Liver (tissue), 9 donors: ENCODE results near the gene SETD7. TPM values are rescaled to one million over a fixed set of nuclear protein-coding genes. Genes with fewer than 3 reads are reported as not detected.
A peak's percentile ranks its signal among the peaks of the same experiment; 100 is the strongest.

ENCODE experiments used
- DNase-seq: peaks from one replicate; pipeline ENCODE4 v3.0.0-alpha.2; 2017; ENCODE audit warnings: low spot score
- H3K27ac ChIP-seq, 2 donors: one replicate each; pipeline ENCODE4 v1.7.0; 2013; ENCODE audit warnings: inconsistent platforms in 2 of 2, low read length in 2 of 2, control low read depth in 1 of 2, low read depth in 1 of 2, mild to moderate bottlenecking in 1 of 2
- H3K27me3 ChIP-seq, 4 donors: one replicate each; pipeline versions ENCODE4 v1.6.1 to v1.7.0; 2013; ENCODE audit warnings: low read length in 3 of 4, inconsistent platforms in 1 of 4, mild to moderate bottlenecking in 1 of 4, moderate library complexity in 1 of 4; ENCODE audit not compliant: control insufficient read depth in 4 of 4, insufficient read depth in 4 of 4
- H3K36me3 ChIP-seq, 4 donors: one replicate each; pipeline versions ENCODE4 v1.6.1 to v1.7.0; 2013; ENCODE audit warnings: low read length in 3 of 4, mild to moderate bottlenecking in 3 of 4, low read depth in 1 of 4, moderate library complexity in 1 of 4; ENCODE audit not compliant: control insufficient read depth in 4 of 4, insufficient read depth in 3 of 4
- H3K4me1 ChIP-seq, 4 donors: one replicate each; pipeline versions ENCODE4 v1.6.1 to v1.7.0; 2013; ENCODE audit warnings: low read length in 3 of 4, mild to moderate bottlenecking in 3 of 4, moderate library complexity in 1 of 4; ENCODE audit not compliant: control insufficient read depth in 4 of 4, insufficient read depth in 4 of 4
- H3K4me3 ChIP-seq, 3 donors: one replicate each; pipeline versions ENCODE4 v1.6.1 to v1.7.0; 2013; ENCODE audit warnings: low read length in 3 of 3, control low read depth in 1 of 3, low read depth in 1 of 3, mild to moderate bottlenecking in 1 of 3
- H3K9ac ChIP-seq, 2 donors: one replicate each; pipeline ENCODE4 v1.7.0; 2013; ENCODE audit warnings: low read length in 2 of 2, mild to moderate bottlenecking in 2 of 2, moderate library complexity in 2 of 2, control low read depth in 1 of 2, low read depth in 1 of 2
- H3K9me3 ChIP-seq, 4 donors: one replicate each; pipeline versions ENCODE4 v1.6.1 to v1.7.0; 2013; ENCODE audit warnings: low read length in 3 of 4; ENCODE audit not compliant: control insufficient read depth in 4 of 4
- EGR1 ChIP-seq, 2 donors: IDR thresholded peaks; 2 replicates each; pipeline ENCODE4 v1.6.1; 2016 to 2018; ENCODE audit warnings: antibody characterized with exemption in 2 of 2, low read depth in 2 of 2
- FOXA1 ChIP-seq: IDR thresholded peaks from 2 replicates; pipeline ENCODE4 v1.6.1; 2016; ENCODE audit warnings: antibody characterized with exemption
- FOXA2 ChIP-seq: IDR thresholded peaks from 2 replicates; pipeline ENCODE4 v1.6.1; 2016; ENCODE audit warnings: antibody characterized with exemption
- GABPA ChIP-seq, 2 donors: IDR thresholded peaks in 1 of 2; conservative IDR thresholded peaks in 1 of 2; 2 replicates each; pipeline ENCODE4 v1.6.1; 2016; ENCODE audit warnings: antibody characterized with exemption in 2 of 2, mild to moderate bottlenecking in 1 of 2, moderate library complexity in 1 of 2
- HNF4A ChIP-seq, 2 donors: conservative IDR thresholded peaks; 2 replicates each; pipeline ENCODE4 v1.6.1; 2016; ENCODE audit warnings: antibody characterized with exemption in 2 of 2, mild to moderate bottlenecking in 2 of 2
- HNF4G ChIP-seq: IDR thresholded peaks from 2 replicates; pipeline ENCODE4 v1.6.1; 2016; ENCODE audit warnings: antibody characterized with exemption
- JUND ChIP-seq, 2 donors: IDR thresholded peaks; 2 replicates each; pipeline ENCODE4 v1.6.1; 2016; ENCODE audit warnings: antibody characterized with exemption in 2 of 2
- MAX ChIP-seq: IDR thresholded peaks from 2 replicates; pipeline ENCODE4 v1.6.1; 2016; ENCODE audit warnings: antibody characterized with exemption
- NR2F2 ChIP-seq: IDR thresholded peaks from 2 replicates; pipeline ENCODE4 v1.6.1; 2016; ENCODE audit warnings: antibody characterized with exemption
- RAD21 ChIP-seq, 2 donors: IDR thresholded peaks; 2 replicates each; pipeline ENCODE4 v1.6.1; 2016; ENCODE audit warnings: antibody characterized with exemption in 2 of 2, mild to moderate bottlenecking in 2 of 2
- REST ChIP-seq: IDR thresholded peaks from 2 replicates; pipeline ENCODE4 v1.6.1; 2016; ENCODE audit warnings: antibody characterized with exemption, mild to moderate bottlenecking
- RXRA ChIP-seq, 2 donors: IDR thresholded peaks; 2 replicates each; pipeline ENCODE4 v1.6.1; 2017 to 2018; ENCODE audit warnings: antibody characterized with exemption in 2 of 2, mild to moderate bottlenecking in 1 of 2
- SP1 ChIP-seq: IDR thresholded peaks from 2 replicates; pipeline ENCODE4 v1.6.1; 2018; ENCODE audit warnings: antibody characterized with exemption, mild to moderate bottlenecking
- TAF1 ChIP-seq: conservative IDR thresholded peaks from 2 replicates; pipeline ENCODE4 v1.6.1; 2016; ENCODE audit warnings: antibody characterized with exemption, mild to moderate bottlenecking
- YY1 ChIP-seq: IDR thresholded peaks from 2 replicates; pipeline ENCODE4 v1.6.1; 2016; ENCODE audit warnings: antibody characterized with exemption, mild to moderate bottlenecking
- WGBS: extraction: QIAGEN DNeasy Blood & Tissue Kit; methylation state at CpG from one replicate; pipeline ENCODE4 v1.1.7; 2013; 5-methylcytosine and 5-hydroxymethylcytosine counted together
- polyA plus RNA-seq, 2 donors: library from polyadenylated mRNA; stranded (reverse) in 1 of 2; unstranded in 1 of 2; fragments of 200-250 nt in 1 of 2; fragments of >200 nt in 1 of 2; fragmentation: Nextera tagmentation in 1 of 2; extraction: Ambion mirVana in 1 of 2; gene quantifications; one replicate each; pipeline versions ENCODE4 v1.2.1 to v1.2.3, GENCODE V29; 2013 to 2015
- total RNA-seq, 2 donors: library from RNA; depleted of rRNA; stranded (reverse); fragments of >200 nt; gene quantifications; one replicate each; pipeline ENCODE4 v1.2.3, GENCODE V29; 2014
- TF ChIP-seq, protein P1 (sequence below): IDR thresholded peaks from 2 replicates; pipeline ENCODE4 v1.6.1; 2016; ENCODE audit warnings: antibody characterized with exemption
- TF ChIP-seq, protein P2 (sequence below): IDR thresholded peaks from 2 replicates; pipeline ENCODE4 v1.6.1; 2016; ENCODE audit warnings: antibody characterized with exemption
- TF ChIP-seq, protein P3 (sequence below): fragments of 150-350 bp; IDR thresholded peaks from 2 replicates; pipeline ENCODE4 v1.5.1; 2017; ENCODE audit warnings: improper control_type of control experiment, low read depth, low read length; ENCODE audit not compliant: missing input control
- donor health status: healthy.
- donor health status: healthy.
- donor health status: healthy.
- donor health status: healthy.
- donor health status: healthy.

SETD7 gene
- total and polyA plus RNA-seq, 4 donors, result 12.9 to 81.7 (median 18.0) TPM

- Histone ChIP-seq H3K4me3 (no peak overlapping the region), H3K36me3 (no peaks in the 10 kb centered on the region), H3K27ac (peak overlapping the region; percentile 60 to 100), H3K4me1 (peaks cover 13 to 58% (median 42%) of the 10 kb centered on the region in 4 donors), H3K9me3 (no peaks in the 10 kb centered on the region), H3K27me3 (no peaks in the 10 kb centered on the region), H3K9ac (no peak overlapping the region)
- TF ChIP-seq FOXA2 (no peak), RAD21 (IDR thresholded peaks at IDR 0.05) (no peak), NR2F2 (peak; percentile 89), FOXA1 (no peak), MAX (no peak), RXRA (IDR thresholded peaks at IDR 0.05) (peak in 1 of 2 donors; percentile 24), SP1 (peak; percentile 38), REST (no peak), HNF4A (conservative IDR thresholded peaks at IDR 0.05) (no peak), GABPA (IDR thresholded peaks at IDR 0.05 in 1 of 2, conservative IDR thresholded peaks at IDR 0.05 in 1 of 2) (no peak), JUND (IDR thresholded peaks at IDR 0.05) (no peak), HNF4G (no peak), EGR1 (IDR thresholded peaks at IDR 0.05; ENCODE audit: low read depth in 2 of 2) (no peak), YY1 (no peak), TAF1 (no peak)
- TF ChIP-seq, protein P1, sequence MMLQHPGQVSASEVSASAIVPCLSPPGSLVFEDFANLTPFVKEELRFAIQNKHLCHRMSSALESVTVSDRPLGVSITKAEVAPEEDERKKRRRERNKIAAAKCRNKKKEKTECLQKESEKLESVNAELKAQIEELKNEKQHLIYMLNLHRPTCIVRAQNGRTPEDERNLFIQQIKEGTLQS, result no peak
- TF ChIP-seq, protein P2, sequence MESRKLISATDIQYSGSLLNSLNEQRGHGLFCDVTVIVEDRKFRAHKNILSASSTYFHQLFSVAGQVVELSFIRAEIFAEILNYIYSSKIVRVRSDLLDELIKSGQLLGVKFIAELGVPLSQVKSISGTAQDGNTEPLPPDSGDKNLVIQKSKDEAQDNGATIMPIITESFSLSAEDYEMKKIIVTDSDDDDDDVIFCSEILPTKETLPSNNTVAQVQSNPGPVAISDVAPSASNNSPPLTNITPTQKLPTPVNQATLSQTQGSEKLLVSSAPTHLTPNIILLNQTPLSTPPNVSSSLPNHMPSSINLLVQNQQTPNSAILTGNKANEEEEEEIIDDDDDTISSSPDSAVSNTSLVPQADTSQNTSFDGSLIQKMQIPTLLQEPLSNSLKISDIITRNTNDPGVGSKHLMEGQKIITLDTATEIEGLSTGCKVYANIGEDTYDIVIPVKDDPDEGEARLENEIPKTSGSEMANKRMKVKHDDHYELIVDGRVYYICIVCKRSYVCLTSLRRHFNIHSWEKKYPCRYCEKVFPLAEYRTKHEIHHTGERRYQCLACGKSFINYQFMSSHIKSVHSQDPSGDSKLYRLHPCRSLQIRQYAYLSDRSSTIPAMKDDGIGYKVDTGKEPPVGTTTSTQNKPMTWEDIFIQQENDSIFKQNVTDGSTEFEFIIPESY, result no peak
- TF ChIP-seq, protein P3, sequence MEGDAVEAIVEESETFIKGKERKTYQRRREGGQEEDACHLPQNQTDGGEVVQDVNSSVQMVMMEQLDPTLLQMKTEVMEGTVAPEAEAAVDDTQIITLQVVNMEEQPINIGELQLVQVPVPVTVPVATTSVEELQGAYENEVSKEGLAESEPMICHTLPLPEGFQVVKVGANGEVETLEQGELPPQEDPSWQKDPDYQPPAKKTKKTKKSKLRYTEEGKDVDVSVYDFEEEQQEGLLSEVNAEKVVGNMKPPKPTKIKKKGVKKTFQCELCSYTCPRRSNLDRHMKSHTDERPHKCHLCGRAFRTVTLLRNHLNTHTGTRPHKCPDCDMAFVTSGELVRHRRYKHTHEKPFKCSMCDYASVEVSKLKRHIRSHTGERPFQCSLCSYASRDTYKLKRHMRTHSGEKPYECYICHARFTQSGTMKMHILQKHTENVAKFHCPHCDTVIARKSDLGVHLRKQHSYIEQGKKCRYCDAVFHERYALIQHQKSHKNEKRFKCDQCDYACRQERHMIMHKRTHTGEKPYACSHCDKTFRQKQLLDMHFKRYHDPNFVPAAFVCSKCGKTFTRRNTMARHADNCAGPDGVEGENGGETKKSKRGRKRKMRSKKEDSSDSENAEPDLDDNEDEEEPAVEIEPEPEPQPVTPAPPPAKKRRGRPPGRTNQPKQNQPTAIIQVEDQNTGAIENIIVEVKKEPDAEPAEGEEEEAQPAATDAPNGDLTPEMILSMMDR, result no peak
- WGBS, result 45% methylated on average over 6 of the region's 6 CpGs
- no peak for DNase-seq
These were observed 4.5 kb upstream of the SETD7 start for GRCh38 chr4:139560406-139561104.
